ENCODE measurements around the gene KAT7.

KAT7 gene

DNA sequence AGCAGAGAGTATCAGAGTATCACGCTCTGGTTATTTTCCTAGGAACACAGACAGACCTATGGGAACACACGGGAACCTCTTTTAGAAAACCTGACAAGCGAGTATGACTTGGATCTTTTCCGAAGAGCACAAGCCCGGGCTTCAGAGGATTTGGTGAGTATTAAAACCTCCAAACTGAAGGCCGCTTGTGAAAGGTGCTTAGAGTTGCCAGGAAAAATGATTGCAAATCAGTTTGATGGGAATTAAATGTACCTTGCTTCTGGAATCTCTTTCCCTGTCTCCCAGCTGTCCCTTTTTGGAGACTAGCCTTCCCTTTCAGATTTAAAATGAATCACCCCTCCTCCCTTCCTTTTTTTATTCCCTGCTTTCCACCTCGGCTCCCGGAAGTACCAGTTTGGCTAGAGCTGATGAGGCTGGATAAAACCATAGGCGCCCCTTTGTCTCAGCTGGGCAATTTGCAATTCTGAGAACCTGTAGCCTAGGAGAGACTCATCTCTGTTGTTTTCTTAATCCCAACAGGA lies 27.3 kb downstream of the KAT7 start:
- no peak overlapping the region for H3K4me3 ChIP-seq (ENCODE audit: low read length)
- DNase-seq (ENCODE audit: low read depth): no peak
- TF ChIP-seq, protein P1, sequence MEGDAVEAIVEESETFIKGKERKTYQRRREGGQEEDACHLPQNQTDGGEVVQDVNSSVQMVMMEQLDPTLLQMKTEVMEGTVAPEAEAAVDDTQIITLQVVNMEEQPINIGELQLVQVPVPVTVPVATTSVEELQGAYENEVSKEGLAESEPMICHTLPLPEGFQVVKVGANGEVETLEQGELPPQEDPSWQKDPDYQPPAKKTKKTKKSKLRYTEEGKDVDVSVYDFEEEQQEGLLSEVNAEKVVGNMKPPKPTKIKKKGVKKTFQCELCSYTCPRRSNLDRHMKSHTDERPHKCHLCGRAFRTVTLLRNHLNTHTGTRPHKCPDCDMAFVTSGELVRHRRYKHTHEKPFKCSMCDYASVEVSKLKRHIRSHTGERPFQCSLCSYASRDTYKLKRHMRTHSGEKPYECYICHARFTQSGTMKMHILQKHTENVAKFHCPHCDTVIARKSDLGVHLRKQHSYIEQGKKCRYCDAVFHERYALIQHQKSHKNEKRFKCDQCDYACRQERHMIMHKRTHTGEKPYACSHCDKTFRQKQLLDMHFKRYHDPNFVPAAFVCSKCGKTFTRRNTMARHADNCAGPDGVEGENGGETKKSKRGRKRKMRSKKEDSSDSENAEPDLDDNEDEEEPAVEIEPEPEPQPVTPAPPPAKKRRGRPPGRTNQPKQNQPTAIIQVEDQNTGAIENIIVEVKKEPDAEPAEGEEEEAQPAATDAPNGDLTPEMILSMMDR (conservative IDR thresholded peaks at IDR 0.05; ENCODE audit: low read length): no peak

DNA sequence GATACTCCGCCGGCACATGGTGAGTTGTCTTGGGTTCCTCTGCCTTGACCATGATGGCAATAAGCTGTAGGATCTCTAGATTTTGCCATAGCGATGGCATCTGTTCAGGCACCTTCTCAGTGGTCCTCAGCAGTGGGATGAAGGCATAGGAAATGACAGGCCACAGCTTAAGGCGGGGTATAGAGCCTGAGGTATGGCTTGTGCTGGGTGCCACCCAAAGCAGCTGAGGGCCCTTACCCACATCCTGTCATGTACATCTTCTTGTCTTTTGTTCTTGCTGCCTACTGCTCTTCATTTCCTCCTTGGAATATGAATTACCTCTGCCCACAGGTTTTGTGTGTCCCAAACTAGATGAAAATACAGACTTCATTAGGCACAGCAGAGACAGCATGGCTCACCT lies 29.5 kb downstream of the KAT7 start:
- TF ChIP-seq, protein P1 (conservative IDR thresholded peaks at IDR 0.05; ENCODE audit: low read length): no peak
- H3K4me3 ChIP-seq (ENCODE audit: low read length): no peak overlapping the region
- no peak for DNase-seq (ENCODE audit: low read depth)

DNA sequence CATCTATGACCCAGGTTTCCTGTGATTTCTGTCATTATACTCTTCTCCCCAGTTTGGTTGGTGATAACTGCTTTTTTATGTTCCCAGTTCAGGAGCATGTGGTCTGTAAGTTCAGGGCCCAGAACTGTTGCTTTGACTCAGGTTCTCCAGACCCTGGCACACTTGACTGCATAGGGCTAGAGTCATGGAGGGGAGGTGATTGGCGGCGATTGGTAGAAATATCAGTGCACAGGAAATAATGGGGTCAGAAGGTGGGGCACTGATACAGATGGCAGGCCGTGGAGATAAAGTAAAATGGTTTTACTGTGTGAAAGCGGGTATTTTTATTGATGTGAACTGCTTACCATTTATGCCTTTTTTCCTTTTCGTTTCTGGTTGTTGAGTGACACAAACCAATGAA lies 30.7 kb downstream of the KAT7 start:
- H3K4me3 ChIP-seq (ENCODE audit: low read length): no peak overlapping the region
- no peak for DNase-seq (ENCODE audit: low read depth)
- TF ChIP-seq, protein P1 (conservative IDR thresholded peaks at IDR 0.05; ENCODE audit: low read length): no peak

DNA sequence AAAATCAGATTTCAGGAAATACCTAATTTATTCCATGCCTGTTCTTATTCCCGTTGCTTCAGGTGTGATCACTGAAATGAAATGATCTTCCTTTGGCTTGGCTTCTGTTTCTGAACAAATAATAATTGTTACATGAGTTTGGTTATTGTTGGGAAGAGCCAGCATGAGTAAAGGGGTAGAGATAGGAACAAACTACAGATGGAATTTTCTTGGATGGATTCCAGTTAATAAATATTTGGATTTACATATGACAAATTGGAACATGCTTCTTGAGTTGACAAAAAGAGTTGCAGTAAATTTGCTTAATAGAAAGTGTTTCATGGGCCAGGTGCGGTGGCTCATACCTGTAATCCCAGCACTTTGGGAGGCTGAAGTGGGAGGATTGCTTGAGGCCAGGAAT lies 31.2 kb downstream of the KAT7 start:
- no peak overlapping the region for H3K4me3 ChIP-seq (ENCODE audit: low read length)
- TF ChIP-seq, protein P1 (conservative IDR thresholded peaks at IDR 0.05; ENCODE audit: low read length): no peak
- no peak for DNase-seq (ENCODE audit: low read depth)

DNA sequence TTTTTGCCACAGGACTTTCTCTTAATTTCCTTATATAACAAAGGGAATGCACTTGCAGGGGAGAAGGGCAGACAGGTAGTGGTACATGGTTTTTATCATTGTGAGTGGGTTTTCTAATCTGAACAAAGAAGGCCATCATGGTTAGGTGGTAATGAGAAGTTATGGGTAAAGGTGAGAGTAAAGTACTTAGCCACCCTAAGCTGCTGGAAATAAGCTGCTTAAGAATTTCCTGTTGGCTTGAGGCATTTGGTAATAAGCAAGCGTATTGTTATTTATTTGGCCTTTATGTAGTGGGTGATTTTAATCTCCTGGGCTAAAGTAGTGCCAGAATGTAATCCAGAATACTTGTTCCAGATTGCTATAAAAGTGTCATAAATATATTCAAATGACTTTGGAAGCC lies 32.3 kb downstream of the KAT7 start:
- H3K4me3 ChIP-seq (ENCODE audit: low read length): no peak overlapping the region
- DNase-seq (ENCODE audit: low read depth): no peak
- TF ChIP-seq, protein P1 (conservative IDR thresholded peaks at IDR 0.05; ENCODE audit: low read length): no peak

DNA sequence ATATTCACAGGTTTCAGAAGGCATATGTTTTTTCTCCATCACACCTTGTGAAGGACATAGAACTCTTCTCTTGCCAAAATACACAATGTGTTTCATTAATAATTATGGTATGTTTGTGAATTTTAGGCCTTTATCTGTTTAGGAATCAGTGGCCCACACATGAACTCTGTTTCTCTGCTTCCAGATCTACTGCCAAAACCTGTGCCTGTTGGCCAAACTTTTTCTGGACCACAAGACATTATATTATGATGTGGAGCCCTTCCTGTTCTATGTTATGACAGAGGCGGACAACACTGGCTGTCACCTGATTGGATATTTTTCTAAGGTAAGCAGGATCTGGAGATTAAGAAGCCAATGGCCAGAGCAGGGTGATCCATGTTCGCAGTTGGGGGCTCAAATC lies 33.0 kb downstream of the KAT7 start:
- H3K4me3 ChIP-seq (ENCODE audit: low read length): no peak overlapping the region
- TF ChIP-seq, protein P1 (conservative IDR thresholded peaks at IDR 0.05; ENCODE audit: low read length): no peak
- DNase-seq (ENCODE audit: low read depth): no peak

DNA sequence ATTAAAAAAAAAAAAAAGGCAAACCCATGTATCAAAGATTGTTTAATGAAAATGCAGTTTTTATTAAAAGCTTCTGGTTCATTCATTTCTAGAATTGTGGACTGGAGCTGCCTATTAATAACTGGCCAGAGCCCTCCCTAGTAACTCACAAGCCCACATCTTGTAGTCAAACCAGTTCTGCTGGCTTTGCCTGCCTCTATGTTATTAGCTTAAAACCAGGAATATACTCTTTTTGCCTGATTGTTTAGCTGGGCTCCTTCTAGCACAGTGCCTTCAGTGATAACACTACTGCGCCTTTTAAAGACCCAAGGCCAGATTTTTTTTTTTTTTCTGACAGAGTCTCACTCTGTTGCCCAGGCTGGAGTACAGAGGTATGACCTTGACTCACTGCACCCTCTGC lies 33.4 kb downstream of the KAT7 start:
- TF ChIP-seq, protein P1 (conservative IDR thresholded peaks at IDR 0.05; ENCODE audit: low read length): no peak
- no peak overlapping the region for H3K4me3 ChIP-seq (ENCODE audit: low read length)
- DNase-seq (ENCODE audit: low read depth): no peak
